ENCODE data around the gene SEPTIN10. TPM values are rescaled to one million over a fixed set of nuclear protein-coding genes. Genes with fewer than 3 reads are reported as not detected.

Gene SEPTIN10
- total and polyA plus RNA-seq, 9 of the 15 experiments (the other 6 are each of a cell fraction or from before 2014, with no cell fraction given), result 0.40 TPM; not detected in 8

DNA sequence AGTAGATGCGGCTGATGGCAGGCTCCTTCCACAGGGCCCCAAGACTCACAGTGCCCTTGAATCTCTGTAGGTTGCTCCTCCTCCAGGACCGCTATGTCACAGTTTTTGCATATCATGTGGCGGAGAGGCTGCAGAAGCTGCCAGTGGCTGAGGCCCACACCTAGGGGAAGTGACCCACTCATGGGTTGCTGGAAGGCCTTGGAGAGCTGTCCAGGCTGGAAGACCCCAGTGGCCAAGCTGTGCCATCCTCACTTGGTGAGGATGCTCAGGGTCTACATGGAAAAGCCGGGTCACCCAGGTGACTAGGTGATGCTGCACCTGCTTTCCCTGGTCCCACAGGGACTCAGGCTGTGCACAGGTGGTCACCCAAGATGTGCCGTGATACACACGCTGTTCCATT, 90.6 kb downstream of the SEPTIN10 start:
- no peak overlapping the region for H3K9ac ChIP-seq (ENCODE audit: insufficient read depth in 1 of 2, low read depth in 2 of 2, low read length in 2 of 2)
- H3K79me2 ChIP-seq (ENCODE audit: control insufficient read depth, insufficient read depth, low read length), result no peaks in the 10 kb centered on the region
- H3K4me2 ChIP-seq (ENCODE audit: insufficient read depth, low read length), result no peak overlapping the region
- no peaks in the 10 kb centered on the region for H3K9me1 ChIP-seq (ENCODE audit: control insufficient read depth, insufficient read depth, low read length)
- FAIRE-seq (no peak), DNase-seq (ENCODE audit: extremely low read depth in 1 of 4, low spot score in 3 of 4) (no peak), ATAC-seq (no peak)
- no peak overlapping the region for H3K4me3 ChIP-seq
- no peaks in the 10 kb centered on the region for H3K36me3 ChIP-seq (ENCODE audit: control insufficient read depth, insufficient read depth, low read length)
- BruUV-seq (replicated peaks), result no TSS peak
- CTCF ChIA-PET (ENCODE audit: low intra/inter-chr PET ratio), result no interaction called here
- TF ChIP-seq SIX5 (IDR thresholded peaks at IDR 0.05; ENCODE audit: borderline replicate concordance in 1 of 2, insufficient read depth in 1 of 2, low read depth in 1 of 2, low read length in 2 of 2), result no peak
- TF ChIP-seq OTX1 (CRISPR knock-in tag; IDR thresholded peaks at IDR 0.05), result no peak
- TF ChIP-seq ARHGAP35 (IDR thresholded peaks at IDR 0.05; ENCODE audit: partially characterized antibody), result no peak
- TF ChIP-seq NFIX (CRISPR knock-in tag; IDR thresholded peaks at IDR 0.05; ENCODE audit: low read depth), result no peak
- TF ChIP-seq KDM1A (IDR thresholded peaks at IDR 0.05), result no peak
- no peak for TF ChIP-seq TCF15 (CRISPR knock-in tag; IDR thresholded peaks at IDR 0.05)
- no peak for TF ChIP-seq SRSF7 (optimal IDR thresholded peaks at IDR 0.05; ENCODE audit: low read depth, low read length)
- no peak for TF ChIP-seq ETV6 (IDR thresholded peaks at IDR 0.05; ENCODE audit: borderline replicate concordance in 1 of 2, low read depth in 2 of 2, low read length in 1 of 2)
- no peak for TF ChIP-seq ETV6 (CRISPR knock-in tag; IDR thresholded peaks at IDR 0.05; ENCODE audit: borderline replicate concordance)
- TF ChIP-seq GABPA (tag; conservative IDR thresholded peaks at IDR 0.05; ENCODE audit: low read depth), result no peak
- TF ChIP-seq CXXC5 (CRISPR knock-in tag; IDR thresholded peaks at IDR 0.05), result no peak
- TF ChIP-seq SMC3 (conservative IDR thresholded peaks at IDR 0.05; ENCODE audit: insufficient read depth, low read depth, low read length), result no peak
- TF ChIP-seq SAFB (IDR thresholded peaks at IDR 0.05; ENCODE audit: borderline replicate concordance, low read depth, low read length), result no peak
- TF ChIP-seq DACH1 (IDR thresholded peaks at IDR 0.05; ENCODE audit: partially characterized antibody), result no peak
- TF ChIP-seq PBX2 (CRISPR knock-in tag; IDR thresholded peaks at IDR 0.05; ENCODE audit: low read depth), result no peak
- no peak for TF ChIP-seq PBX2 (tag; conservative IDR thresholded peaks at IDR 0.05; ENCODE audit: low read depth)
- no peak for TF ChIP-seq ZNF133 (CRISPR knock-in tag; IDR thresholded peaks at IDR 0.05)
- no peak for TF ChIP-seq CREB3 (tag; conservative IDR thresholded peaks at IDR 0.05; ENCODE audit: low read depth)
- POLR2A ChIA-PET, result no interaction called here
- no peak overlapping the region for H3K27ac ChIP-seq (ENCODE audit: extremely low read depth, low read depth, low read length)
- intact Hi-C loops (cut with micrococcal nuclease), result no loop called here
- in situ Hi-C loops (cut with MboI), result no loop called here
- no peaks in the 10 kb centered on the region for H4K20me1 ChIP-seq (replicated peaks; ENCODE audit: control insufficient read depth, insufficient read depth, low read length)
- H3K27me3 ChIP-seq (ENCODE audit: control insufficient read depth in 2 of 2, insufficient read depth in 2 of 2, low read length in 2 of 2), result peaks cover 5 to 47% of the 10 kb centered on the region in 2 experiments; a peak in 4 of 5 replicates
- WGBS (ENCODE audit: insufficient coverage, low coverage, missing lambda C conversion rate), result 1% methylated on average over 6 of the region's 6 CpGs
- H3K4me1 ChIP-seq (replicated peaks in 1 of 2; ENCODE audit: control insufficient read depth in 2 of 2, insufficient read depth in 2 of 2, low read length in 2 of 2), result no peaks in the 10 kb centered on the region
- H3K9me3 ChIP-seq (replicated peaks; ENCODE audit: control insufficient read depth, insufficient read depth, low read depth, low read length), result no peaks in the 10 kb centered on the region
- H2AFZ ChIP-seq (ENCODE audit: low read depth, low read length), result no peak overlapping the region

Measured in K562 (cell line).